Calu3 (cell line): Measurements from ENCODE around the gene SLC25A31. TPM values are rescaled to one million over a fixed set of nuclear protein-coding genes. Genes with fewer than 3 reads are reported as not detected.

Source experiments
- BruUV-seq: library from RNA; stranded (reverse); fragments of 400-500 nt; replicated peaks from 2 replicates; lab custom pipeline; 2021; lab: Mats Ljungman, UMichigan
- CTCF ChIA-PET: fragments of 300-600 bp; sonication (Branson Sonifier 250); formaldehyde crosslinking; loops from one replicate; lab custom pipeline; 2022; ENCODE audit warnings: antibody characterized with exemption; lab: Charles Lee
- DNase-seq: peaks from one replicate; pipeline ENCODE4 v3.0.0; 2022
- H3K27ac Mint-ChIP-seq: one replicate; pipeline ENCODE4 v1.8.0; 2022; ENCODE audit warnings: mixed read lengths; ENCODE audit not compliant: unreplicated experiment
- H3K27me3 Mint-ChIP-seq: one replicate; pipeline ENCODE4 v1.8.0; 2022; ENCODE audit warnings: mixed read lengths; ENCODE audit not compliant: unreplicated experiment
- H3K36me3 Mint-ChIP-seq: one replicate; pipeline ENCODE4 v1.8.0; 2022; ENCODE audit warnings: mild to moderate bottlenecking, moderate library complexity, mixed read lengths; ENCODE audit not compliant: insufficient read depth, unreplicated experiment
- H3K4me1 Mint-ChIP-seq: one replicate; pipeline ENCODE4 v1.8.0; 2022; ENCODE audit warnings: mild to moderate bottlenecking, low read depth, mixed read lengths; ENCODE audit not compliant: unreplicated experiment
- H3K4me3 Mint-ChIP-seq: one replicate; pipeline ENCODE4 v1.8.0; 2022; ENCODE audit warnings: mild to moderate bottlenecking, low read depth, moderate library complexity, mixed read lengths; ENCODE audit not compliant: unreplicated experiment
- H3K9me3 Mint-ChIP-seq: one replicate; pipeline ENCODE4 v1.8.0; 2022; ENCODE audit warnings: low read depth, mixed read lengths; ENCODE audit not compliant: unreplicated experiment
- intact Hi-C: fragments of 100-400 bp; cut with micrococcal nuclease; formaldehyde crosslinking; loops from one replicate; pipeline ENCODE4 v1.10.0; 2022; ENCODE audit not compliant: unreplicated experiment
- total RNA-seq: library from RNA; stranded (reverse); gene quantifications from 2 replicates; pipeline ENCODE4 v1.2.3, GENCODE V29; 2022
- TF ChIP-seq, protein P1 (sequence below): fragments of 200-600 bp; IDR thresholded peaks from one replicate; pipeline ENCODE4 v1.8.0; 2022; ENCODE audit warnings: antibody characterized with exemption; ENCODE audit not compliant: unreplicated experiment

The SLC25A31 gene
- total RNA-seq, 1 experiment from 2014 or later: not detected

DNA sequence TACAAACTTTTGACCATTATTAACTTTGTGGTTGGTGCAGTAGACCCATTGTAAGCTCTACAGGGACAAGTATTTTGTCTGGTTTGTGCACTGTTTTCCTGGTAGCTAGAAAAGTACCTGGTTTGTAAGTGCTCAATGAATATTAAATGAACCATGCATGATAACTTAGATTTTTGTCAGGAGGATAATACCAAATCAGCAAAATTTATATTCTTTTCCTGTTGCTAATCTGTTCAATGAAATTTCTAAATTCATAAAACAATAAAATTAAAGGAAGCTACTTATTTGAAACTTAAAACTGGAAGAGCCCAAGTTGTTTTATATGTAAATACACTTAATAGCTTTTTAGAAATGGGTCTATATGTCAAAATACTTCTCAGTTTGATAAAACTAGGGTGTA is 69.5 kb downstream of the SLC25A31 start:
- CTCF ChIA-PET: no interaction called here
- no peak for DNase-seq

DNA sequence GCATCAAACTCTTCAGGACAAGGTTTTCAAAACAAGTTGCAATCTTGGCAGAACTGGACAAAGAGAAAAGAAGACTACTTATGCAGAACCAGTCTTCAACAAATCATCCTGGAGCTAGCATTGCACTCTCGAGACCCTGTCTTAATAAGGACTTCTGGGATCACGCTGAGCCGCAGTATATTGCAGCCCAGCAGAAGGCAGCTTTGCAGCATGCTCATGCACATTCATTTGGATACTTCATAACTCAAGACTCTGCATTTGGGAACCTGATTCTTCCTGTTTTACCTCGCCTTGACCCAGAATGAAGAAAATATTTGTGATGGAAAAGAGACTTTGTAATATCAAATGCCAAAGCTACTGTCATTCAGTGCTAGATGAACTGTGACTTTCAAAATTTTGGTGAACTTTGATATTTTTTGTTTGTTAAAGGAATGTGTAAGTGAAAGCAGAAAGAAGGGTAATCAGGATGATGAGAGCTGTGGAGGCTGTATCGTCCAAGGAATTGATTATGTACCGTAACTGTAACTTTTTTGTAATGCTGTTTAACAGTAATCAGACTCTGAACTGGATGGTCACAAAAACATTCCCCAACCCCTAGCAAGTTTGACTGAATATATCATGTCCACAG is 79.1 kb downstream of the SLC25A31 start:
- no peak for DNase-seq
- H3K9me3 Mint-ChIP-seq: no peaks in the 10 kb centered on the region
- no peaks in the 10 kb centered on the region for H3K4me1 Mint-ChIP-seq
- no TSS peak for BruUV-seq
- H3K27ac Mint-ChIP-seq: no peak overlapping the region
- H3K36me3 Mint-ChIP-seq: no peaks in the 10 kb centered on the region
- H3K27me3 Mint-ChIP-seq: no peaks in the 10 kb centered on the region
- intact Hi-C loops: no loop called here
- TF ChIP-seq, protein P1, sequence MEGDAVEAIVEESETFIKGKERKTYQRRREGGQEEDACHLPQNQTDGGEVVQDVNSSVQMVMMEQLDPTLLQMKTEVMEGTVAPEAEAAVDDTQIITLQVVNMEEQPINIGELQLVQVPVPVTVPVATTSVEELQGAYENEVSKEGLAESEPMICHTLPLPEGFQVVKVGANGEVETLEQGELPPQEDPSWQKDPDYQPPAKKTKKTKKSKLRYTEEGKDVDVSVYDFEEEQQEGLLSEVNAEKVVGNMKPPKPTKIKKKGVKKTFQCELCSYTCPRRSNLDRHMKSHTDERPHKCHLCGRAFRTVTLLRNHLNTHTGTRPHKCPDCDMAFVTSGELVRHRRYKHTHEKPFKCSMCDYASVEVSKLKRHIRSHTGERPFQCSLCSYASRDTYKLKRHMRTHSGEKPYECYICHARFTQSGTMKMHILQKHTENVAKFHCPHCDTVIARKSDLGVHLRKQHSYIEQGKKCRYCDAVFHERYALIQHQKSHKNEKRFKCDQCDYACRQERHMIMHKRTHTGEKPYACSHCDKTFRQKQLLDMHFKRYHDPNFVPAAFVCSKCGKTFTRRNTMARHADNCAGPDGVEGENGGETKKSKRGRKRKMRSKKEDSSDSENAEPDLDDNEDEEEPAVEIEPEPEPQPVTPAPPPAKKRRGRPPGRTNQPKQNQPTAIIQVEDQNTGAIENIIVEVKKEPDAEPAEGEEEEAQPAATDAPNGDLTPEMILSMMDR: no peak
- CTCF ChIA-PET: no interaction called here
- H3K4me3 Mint-ChIP-seq: no peak overlapping the region

More for the DNA sequence above, 69.5 kb downstream of the SLC25A31 start:
- no peak overlapping the region for H3K4me3 Mint-ChIP-seq
- no peaks in the 10 kb centered on the region for H3K36me3 Mint-ChIP-seq
- H3K4me1 Mint-ChIP-seq: no peaks in the 10 kb centered on the region
- intact Hi-C loops: no loop called here
- no TSS peak for BruUV-seq
- no peak overlapping the region for H3K27ac Mint-ChIP-seq
- no peaks in the 10 kb centered on the region for H3K27me3 Mint-ChIP-seq
- TF ChIP-seq, protein P1: no peak
- H3K9me3 Mint-ChIP-seq: peaks cover 2% of the 10 kb centered on the region

DNA sequence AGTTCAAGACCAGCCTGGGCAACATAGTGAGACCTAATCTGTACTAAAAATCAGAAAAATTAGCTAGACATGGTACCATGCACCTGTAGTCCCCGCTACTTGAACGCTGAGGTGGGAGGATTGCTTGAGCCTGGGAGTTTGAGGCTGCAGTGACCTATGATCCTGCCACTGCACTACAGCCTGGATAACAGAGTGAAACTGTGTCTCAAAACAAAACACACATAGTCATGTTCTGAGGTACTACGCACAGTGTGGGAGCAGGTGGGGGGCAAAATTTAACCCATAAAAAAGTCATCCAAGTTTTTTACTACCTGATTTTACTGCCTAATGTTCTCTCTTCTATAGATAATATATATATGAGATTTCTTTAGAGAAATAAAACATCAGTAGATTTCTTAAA is 80.4 kb downstream of the SLC25A31 start:
- no TSS peak for BruUV-seq
- CTCF ChIA-PET: no interaction called here
- Mint-ChIP-seq H3K9me3 (no peaks in the 10 kb centered on the region), H3K36me3 (no peaks in the 10 kb centered on the region), H3K27me3 (no peaks in the 10 kb centered on the region), H3K4me1 (no peaks in the 10 kb centered on the region), H3K27ac (no peak overlapping the region), H3K4me3 (no peak overlapping the region)
- intact Hi-C loops: no loop called here
- DNase-seq: no peak
- TF ChIP-seq, protein P1: no peak

DNA sequence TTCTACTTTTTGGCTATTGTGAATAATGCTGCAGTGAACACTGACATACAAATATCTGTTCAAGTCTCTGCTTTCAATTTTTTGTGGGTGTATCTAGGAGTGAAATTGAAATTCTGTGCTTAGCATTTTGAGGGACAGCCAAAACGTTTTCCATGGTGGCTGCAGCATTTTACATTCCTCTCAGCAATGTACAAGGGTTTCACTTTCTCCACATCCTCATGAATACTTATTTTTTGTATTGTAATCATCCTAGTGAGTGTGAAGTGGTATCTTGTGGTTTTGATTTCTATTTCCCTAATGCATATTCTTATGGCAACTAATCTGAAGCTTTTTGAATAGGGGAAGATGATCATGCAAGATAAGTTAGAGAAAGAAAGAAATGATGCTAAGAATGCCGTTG is 92.2 kb downstream of the SLC25A31 start:
- CTCF ChIA-PET: no interaction called here
- TF ChIP-seq, protein P1: no peak
- intact Hi-C loops: no loop called here
- H3K9me3 Mint-ChIP-seq: no peaks in the 10 kb centered on the region
- H3K4me1 Mint-ChIP-seq: no peaks in the 10 kb centered on the region
- H3K4me3 Mint-ChIP-seq: no peak overlapping the region
- no peaks in the 10 kb centered on the region for H3K36me3 Mint-ChIP-seq
- no peak for DNase-seq
- H3K27ac Mint-ChIP-seq: no peak overlapping the region
- BruUV-seq: no TSS peak
- H3K27me3 Mint-ChIP-seq: no peaks in the 10 kb centered on the region

Other genes starting within 250 kb of the SLC25A31 start
- gene INTU, start 97.4 kb upstream of the SLC25A31 start, total RNA-seq: 4.6 and 4.8 TPM in 2 replicates
- gene HSPA4L, start 51.9 kb downstream of the SLC25A31 start, total RNA-seq: 16.4 and 17.8 TPM in 2 replicates
- 17.7 and 22.3 TPM in 2 replicates for gene PLK4, start 150.5 kb downstream of the SLC25A31 start, total RNA-seq
- 17.1 and 25.4 TPM in 2 replicates for gene MFSD8, start 234.8 kb downstream of the SLC25A31 start, total RNA-seq
- 7.3 and 8.5 TPM in 2 replicates for gene ABHD18, start 235.0 kb downstream of the SLC25A31 start, total RNA-seq